ENCODE data around the gene KCP.

The KCP gene

DNA sequence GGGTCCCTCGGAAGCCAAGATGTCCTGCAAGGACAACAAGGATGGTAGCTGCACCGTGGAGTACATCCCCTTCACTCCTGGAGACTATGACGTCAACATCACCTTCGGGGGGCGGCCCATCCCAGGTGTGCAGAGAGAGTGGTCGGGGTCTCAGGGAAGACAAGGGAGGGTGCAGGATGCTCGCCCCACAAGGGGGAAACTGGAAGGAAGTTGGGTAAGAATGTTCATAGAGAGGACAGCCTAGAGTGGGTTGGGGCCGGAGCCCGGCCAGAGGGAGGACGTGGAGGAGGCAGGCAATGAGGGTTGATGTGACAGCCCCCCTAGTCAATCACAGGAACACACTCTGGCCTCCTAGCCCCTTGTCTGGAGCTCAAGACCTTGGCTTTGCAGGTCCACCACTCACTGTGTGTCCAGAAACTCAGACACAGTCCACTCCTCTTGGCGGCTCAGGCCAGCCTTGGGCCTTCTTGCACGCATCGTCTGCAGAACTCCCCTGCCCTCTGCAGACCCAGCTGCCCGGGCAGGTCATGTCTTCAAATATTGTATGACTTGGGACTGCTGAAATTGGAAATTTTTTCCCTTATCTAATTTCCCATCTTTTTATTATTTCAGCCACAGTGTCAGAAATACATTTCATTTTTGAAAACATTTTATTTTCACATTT, 63.6 kb downstream of the KCP start:
- no peak for DNase-seq (ENCODE audit: low spot score)
- H3K36me3 ChIP-seq (ENCODE audit: low read depth) = no peaks in the 10 kb centered on the region

DNA sequence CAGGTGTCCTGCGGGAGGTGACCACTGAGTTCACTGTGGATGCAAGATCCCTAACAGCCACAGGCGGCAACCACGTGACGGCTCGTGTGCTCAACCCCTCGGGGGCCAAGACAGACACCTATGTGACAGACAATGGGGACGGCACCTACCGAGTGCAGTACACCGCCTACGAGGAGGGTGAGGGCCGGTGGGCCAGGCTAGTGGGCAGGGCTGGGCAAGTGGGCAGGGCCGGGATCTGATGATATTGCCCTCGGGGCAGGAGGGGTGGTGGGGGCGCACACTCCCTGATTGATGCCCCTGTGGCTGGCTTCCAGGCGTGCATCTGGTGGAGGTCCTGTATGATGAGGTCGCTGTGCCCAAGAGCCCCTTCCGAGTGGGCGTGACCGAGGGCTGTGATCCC, 64.5 kb downstream of the KCP start:
- no peak for ATAC-seq (ENCODE audit: low read depth)
- Histone ChIP-seq H3K4me3 (ENCODE audit: severe bottlenecking) (no peak overlapping the region), H3K9me3 (ENCODE audit: severe bottlenecking) (no peaks in the 10 kb centered on the region), H3K27ac (ENCODE audit: poor library complexity, severe bottlenecking) (no peak overlapping the region), H3K27me3 (ENCODE audit: insufficient read depth, poor library complexity, severe bottlenecking) (no peaks in the 10 kb centered on the region), H3K36me3 (ENCODE audit: low read depth) (no peaks in the 10 kb centered on the region), H3K4me1 (ENCODE audit: insufficient read depth, poor library complexity, severe bottlenecking) (no peaks in the 10 kb centered on the region)
- DNase-seq (ENCODE audit: low spot score) = peak; percentile 54
- TF ChIP-seq, protein P1, sequence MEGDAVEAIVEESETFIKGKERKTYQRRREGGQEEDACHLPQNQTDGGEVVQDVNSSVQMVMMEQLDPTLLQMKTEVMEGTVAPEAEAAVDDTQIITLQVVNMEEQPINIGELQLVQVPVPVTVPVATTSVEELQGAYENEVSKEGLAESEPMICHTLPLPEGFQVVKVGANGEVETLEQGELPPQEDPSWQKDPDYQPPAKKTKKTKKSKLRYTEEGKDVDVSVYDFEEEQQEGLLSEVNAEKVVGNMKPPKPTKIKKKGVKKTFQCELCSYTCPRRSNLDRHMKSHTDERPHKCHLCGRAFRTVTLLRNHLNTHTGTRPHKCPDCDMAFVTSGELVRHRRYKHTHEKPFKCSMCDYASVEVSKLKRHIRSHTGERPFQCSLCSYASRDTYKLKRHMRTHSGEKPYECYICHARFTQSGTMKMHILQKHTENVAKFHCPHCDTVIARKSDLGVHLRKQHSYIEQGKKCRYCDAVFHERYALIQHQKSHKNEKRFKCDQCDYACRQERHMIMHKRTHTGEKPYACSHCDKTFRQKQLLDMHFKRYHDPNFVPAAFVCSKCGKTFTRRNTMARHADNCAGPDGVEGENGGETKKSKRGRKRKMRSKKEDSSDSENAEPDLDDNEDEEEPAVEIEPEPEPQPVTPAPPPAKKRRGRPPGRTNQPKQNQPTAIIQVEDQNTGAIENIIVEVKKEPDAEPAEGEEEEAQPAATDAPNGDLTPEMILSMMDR (IDR thresholded peaks at IDR 0.05; ENCODE audit: poor library complexity, severe bottlenecking) = no peak

More for the DNA sequence above, 63.6 kb downstream of the KCP start:
- H3K27ac ChIP-seq (ENCODE audit: poor library complexity, severe bottlenecking) = no peak overlapping the region
- TF ChIP-seq, protein P1 (IDR thresholded peaks at IDR 0.05; ENCODE audit: poor library complexity, severe bottlenecking) = no peak
- H3K27me3 ChIP-seq (ENCODE audit: insufficient read depth, poor library complexity, severe bottlenecking) = no peaks in the 10 kb centered on the region
- no peak for ATAC-seq (ENCODE audit: low read depth)
- H3K9me3 ChIP-seq (ENCODE audit: severe bottlenecking) = no peaks in the 10 kb centered on the region
- H3K4me3 ChIP-seq (ENCODE audit: severe bottlenecking) = no peak overlapping the region
- H3K4me1 ChIP-seq (ENCODE audit: insufficient read depth, poor library complexity, severe bottlenecking) = no peaks in the 10 kb centered on the region

DNA sequence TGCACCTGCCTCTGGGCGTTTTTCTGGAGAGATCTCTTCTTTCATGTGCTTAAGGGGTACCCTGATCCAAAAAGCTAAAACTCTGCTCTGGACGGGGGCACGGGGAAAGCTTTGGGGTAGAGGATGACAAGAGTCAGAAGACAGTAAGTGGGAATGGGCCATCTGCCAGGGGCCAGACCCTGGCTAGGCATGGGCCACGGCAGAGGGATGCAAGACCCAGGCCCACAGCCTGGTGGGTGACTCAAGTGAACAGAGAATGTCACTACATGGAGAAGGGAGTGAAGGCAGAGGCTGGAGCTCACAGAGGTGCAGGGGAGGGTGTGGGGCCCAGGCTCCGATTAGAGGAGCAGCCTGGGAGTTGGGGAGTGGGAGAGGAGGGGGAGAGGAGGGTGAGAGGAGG, 65.0 kb downstream of the KCP start:
- DNase-seq (ENCODE audit: low spot score) (no peak), ATAC-seq (ENCODE audit: low read depth) (no peak)
- TF ChIP-seq, protein P1 (IDR thresholded peaks at IDR 0.05; ENCODE audit: poor library complexity, severe bottlenecking) = no peak
- no peaks in the 10 kb centered on the region for H3K36me3 ChIP-seq (ENCODE audit: low read depth)
- no peaks in the 10 kb centered on the region for H3K27me3 ChIP-seq (ENCODE audit: insufficient read depth, poor library complexity, severe bottlenecking)
- H3K27ac ChIP-seq (ENCODE audit: poor library complexity, severe bottlenecking) = no peak overlapping the region
- no peaks in the 10 kb centered on the region for H3K9me3 ChIP-seq (ENCODE audit: severe bottlenecking)
- H3K4me3 ChIP-seq (ENCODE audit: severe bottlenecking) = no peak overlapping the region
- H3K4me1 ChIP-seq (ENCODE audit: insufficient read depth, poor library complexity, severe bottlenecking) = no peaks in the 10 kb centered on the region

DNA sequence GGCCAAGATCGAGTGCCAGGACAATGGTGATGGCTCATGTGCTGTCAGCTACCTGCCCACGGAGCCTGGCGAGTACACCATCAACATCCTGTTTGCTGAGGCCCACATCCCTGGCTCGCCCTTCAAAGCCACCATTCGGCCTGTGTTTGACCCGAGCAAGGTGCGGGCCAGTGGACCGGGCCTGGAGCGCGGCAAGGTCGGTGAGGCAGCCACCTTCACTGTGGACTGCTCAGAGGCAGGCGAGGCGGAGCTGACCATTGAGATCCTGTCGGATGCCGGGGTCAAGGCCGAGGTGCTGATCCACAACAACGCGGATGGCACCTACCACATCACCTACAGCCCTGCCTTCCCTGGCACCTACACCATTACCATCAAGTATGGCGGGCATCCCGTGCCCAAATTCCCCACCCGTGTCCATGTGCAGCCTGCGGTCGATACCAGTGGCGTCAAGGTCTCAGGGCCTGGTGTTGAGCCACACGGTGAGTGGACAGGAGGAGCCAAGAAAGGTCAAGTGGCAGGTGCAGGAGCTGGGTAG, 65.7 kb downstream of the KCP start:
- H3K36me3 ChIP-seq (ENCODE audit: low read depth) = no peaks in the 10 kb centered on the region
- no peak overlapping the region for H3K27ac ChIP-seq (ENCODE audit: poor library complexity, severe bottlenecking)
- DNase-seq (ENCODE audit: low spot score) (peak; percentile 58), ATAC-seq (ENCODE audit: low read depth) (no peak)
- no peaks in the 10 kb centered on the region for H3K27me3 ChIP-seq (ENCODE audit: insufficient read depth, poor library complexity, severe bottlenecking)
- H3K4me3 ChIP-seq (ENCODE audit: severe bottlenecking) = no peak overlapping the region
- TF ChIP-seq, protein P1 (IDR thresholded peaks at IDR 0.05; ENCODE audit: poor library complexity, severe bottlenecking) = no peak
- no peaks in the 10 kb centered on the region for H3K4me1 ChIP-seq (ENCODE audit: insufficient read depth, poor library complexity, severe bottlenecking)
- H3K9me3 ChIP-seq (ENCODE audit: severe bottlenecking) = no peaks in the 10 kb centered on the region

DNA sequence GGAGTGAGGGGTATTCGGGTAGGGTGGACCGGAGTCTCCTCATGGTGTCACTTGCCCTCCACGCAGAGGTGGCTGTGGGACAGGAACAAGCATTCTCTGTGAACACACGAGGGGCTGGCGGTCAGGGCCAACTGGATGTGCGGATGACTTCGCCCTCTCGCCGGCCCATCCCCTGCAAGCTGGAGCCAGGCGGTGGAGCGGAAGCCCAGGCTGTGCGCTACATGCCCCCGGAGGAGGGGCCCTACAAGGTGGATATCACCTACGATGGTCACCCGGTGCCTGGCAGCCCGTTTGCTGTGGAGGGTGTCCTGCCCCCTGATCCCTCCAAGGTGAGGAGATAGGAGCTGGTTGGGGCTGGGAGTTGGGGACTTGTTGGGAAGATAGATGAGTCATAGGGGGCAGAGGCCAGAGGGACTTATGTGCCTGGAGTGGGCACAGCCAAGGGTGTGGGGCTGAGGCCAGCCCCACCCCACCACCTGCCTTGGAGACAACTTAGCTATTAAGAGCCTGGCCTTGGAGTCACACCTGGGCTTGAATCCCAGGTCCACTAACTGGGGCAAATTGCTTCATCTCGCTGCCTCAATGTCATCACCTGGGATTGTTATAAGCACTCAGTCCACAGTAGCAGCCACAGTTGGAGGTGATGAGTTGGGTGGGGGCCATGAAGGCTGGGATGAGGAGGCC, 66.4 kb downstream of the KCP start:
- H3K9me3 ChIP-seq (ENCODE audit: severe bottlenecking) = no peaks in the 10 kb centered on the region
- TF ChIP-seq, protein P1 (IDR thresholded peaks at IDR 0.05; ENCODE audit: poor library complexity, severe bottlenecking) = no peak
- no peaks in the 10 kb centered on the region for H3K36me3 ChIP-seq (ENCODE audit: low read depth)
- H3K27me3 ChIP-seq (ENCODE audit: insufficient read depth, poor library complexity, severe bottlenecking) = no peaks in the 10 kb centered on the region
- ATAC-seq (ENCODE audit: low read depth) (no peak), DNase-seq (ENCODE audit: low spot score) (no peak)
- no peak overlapping the region for H3K4me3 ChIP-seq (ENCODE audit: severe bottlenecking)
- no peaks in the 10 kb centered on the region for H3K4me1 ChIP-seq (ENCODE audit: insufficient read depth, poor library complexity, severe bottlenecking)
- H3K27ac ChIP-seq (ENCODE audit: poor library complexity, severe bottlenecking) = no peak overlapping the region
